ENCODE data around the gene ZNF792. TPM values are rescaled to one million over a fixed set of nuclear protein-coding genes. Genes with fewer than 3 reads are reported as not detected.

Gene ZNF792
- polyA plus RNA-seq, 1 donor from 2014 or later = 3.7 TPM

DNA sequence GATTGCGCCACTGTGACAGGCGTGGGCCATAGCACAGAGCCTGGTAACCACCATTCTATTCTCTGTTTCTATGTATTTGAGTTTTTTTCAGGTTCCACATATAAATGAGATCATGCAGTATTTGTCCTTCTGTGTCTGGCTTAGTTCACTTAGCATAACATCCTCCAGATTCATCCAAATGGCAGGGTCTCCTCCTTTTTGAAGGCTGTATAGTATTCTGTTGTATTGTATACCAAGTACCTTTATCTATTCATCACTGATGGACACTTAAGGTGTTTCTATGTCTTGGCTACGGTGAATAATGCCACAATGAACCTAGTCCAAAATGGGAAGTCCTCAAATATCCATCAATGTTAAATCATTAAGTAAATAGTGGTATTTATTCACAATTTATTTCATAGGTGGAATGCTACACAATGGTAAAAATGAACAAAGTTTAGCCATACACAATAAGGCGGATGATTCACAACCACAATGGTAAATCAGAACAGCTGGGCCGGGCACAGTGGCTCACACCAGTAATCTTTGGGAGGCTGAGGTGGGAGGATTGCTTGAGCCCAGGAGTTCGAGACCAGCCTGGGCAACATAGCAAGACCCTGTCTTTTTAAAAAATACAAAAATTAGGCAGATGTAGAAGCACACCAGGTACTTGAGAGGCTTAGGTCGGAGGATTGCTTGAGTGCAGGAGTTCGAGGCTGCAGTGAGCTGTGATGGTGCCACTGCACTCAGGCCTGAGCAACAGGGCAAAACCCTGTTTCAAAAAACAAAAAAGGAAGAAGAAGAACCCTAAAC, 27.7 kb upstream of the ZNF792 start:
- no peaks in the 10 kb centered on the region for H3K9me2 ChIP-seq (ENCODE audit: insufficient read depth, low read length)
- H3K9me3 ChIP-seq (ENCODE audit: low read length) = no peaks in the 10 kb centered on the region
- H3K36me3 ChIP-seq (ENCODE audit: insufficient read depth, low read length) = no peaks in the 10 kb centered on the region
- no peaks in the 10 kb centered on the region for H3F3A ChIP-seq (ENCODE audit: insufficient read depth, low read length, poor library complexity, severe bottlenecking)
- TF ChIP-seq, protein P1, sequence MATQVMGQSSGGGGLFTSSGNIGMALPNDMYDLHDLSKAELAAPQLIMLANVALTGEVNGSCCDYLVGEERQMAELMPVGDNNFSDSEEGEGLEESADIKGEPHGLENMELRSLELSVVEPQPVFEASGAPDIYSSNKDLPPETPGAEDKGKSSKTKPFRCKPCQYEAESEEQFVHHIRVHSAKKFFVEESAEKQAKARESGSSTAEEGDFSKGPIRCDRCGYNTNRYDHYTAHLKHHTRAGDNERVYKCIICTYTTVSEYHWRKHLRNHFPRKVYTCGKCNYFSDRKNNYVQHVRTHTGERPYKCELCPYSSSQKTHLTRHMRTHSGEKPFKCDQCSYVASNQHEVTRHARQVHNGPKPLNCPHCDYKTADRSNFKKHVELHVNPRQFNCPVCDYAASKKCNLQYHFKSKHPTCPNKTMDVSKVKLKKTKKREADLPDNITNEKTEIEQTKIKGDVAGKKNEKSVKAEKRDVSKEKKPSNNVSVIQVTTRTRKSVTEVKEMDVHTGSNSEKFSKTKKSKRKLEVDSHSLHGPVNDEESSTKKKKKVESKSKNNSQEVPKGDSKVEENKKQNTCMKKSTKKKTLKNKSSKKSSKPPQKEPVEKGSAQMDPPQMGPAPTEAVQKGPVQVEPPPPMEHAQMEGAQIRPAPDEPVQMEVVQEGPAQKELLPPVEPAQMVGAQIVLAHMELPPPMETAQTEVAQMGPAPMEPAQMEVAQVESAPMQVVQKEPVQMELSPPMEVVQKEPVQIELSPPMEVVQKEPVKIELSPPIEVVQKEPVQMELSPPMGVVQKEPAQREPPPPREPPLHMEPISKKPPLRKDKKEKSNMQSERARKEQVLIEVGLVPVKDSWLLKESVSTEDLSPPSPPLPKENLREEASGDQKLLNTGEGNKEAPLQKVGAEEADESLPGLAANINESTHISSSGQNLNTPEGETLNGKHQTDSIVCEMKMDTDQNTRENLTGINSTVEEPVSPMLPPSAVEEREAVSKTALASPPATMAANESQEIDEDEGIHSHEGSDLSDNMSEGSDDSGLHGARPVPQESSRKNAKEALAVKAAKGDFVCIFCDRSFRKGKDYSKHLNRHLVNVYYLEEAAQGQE (IDR thresholded peaks at IDR 0.05; ENCODE audit: borderline replicate concordance) = no peak
- TF ChIP-seq RAD21 (conservative IDR thresholded peaks at IDR 0.05) (no peak), POLR2AphosphoS5 (IDR thresholded peaks at IDR 0.05) (no peak), EZH2 (IDR thresholded peaks at IDR 0.05; ENCODE audit: borderline replicate concordance, insufficient read depth, low read length, poor library complexity, severe bottlenecking) (no peak), EP300 (conservative IDR thresholded peaks at IDR 0.05; ENCODE audit: poor library complexity, severe bottlenecking) (no peak), SMC3 (conservative IDR thresholded peaks at IDR 0.05; ENCODE audit: poor library complexity) (no peak), CTCF (IDR thresholded peaks at IDR 0.05; ENCODE audit: poor library complexity, severe bottlenecking) (no peak), TAF1 (IDR thresholded peaks at IDR 0.05; ENCODE audit: low read depth) (no peak), MXI1 (conservative IDR thresholded peaks at IDR 0.05; ENCODE audit: poor library complexity, severe bottlenecking) (no peak)
- no peaks in the 10 kb centered on the region for H4K20me1 ChIP-seq (ENCODE audit: insufficient read depth)
- no peaks in the 10 kb centered on the region for H3K27me3 ChIP-seq (ENCODE audit: insufficient read depth, low read depth, low read length)
- no peak overlapping the region for H2AFZ ChIP-seq (ENCODE audit: low read depth, low read length)
- no peaks in the 10 kb centered on the region for H3K79me2 ChIP-seq (replicated peaks; ENCODE audit: insufficient read depth, low read length)
- H3K4me3 ChIP-seq (ENCODE audit: low read length) = no peak overlapping the region
- H3K27ac ChIP-seq (ENCODE audit: low read length) = no peak overlapping the region
- H3K9ac ChIP-seq (ENCODE audit: low read length) = no peak overlapping the region
- H3K4me2 ChIP-seq (ENCODE audit: low read length) = no peak overlapping the region

GRCh38 chr19:34990578-34991192, 26.7 kb upstream of the ZNF792 start:
- no peaks in the 10 kb centered on the region for H3K9me3 ChIP-seq (ENCODE audit: low read length)
- no peaks in the 10 kb centered on the region for H3K79me2 ChIP-seq (replicated peaks; ENCODE audit: insufficient read depth, low read length)
- H3K27ac ChIP-seq (ENCODE audit: low read length) = no peak overlapping the region
- no peak overlapping the region for H3K9ac ChIP-seq (ENCODE audit: low read length)
- no peaks in the 10 kb centered on the region for H3K27me3 ChIP-seq (ENCODE audit: insufficient read depth, low read depth, low read length)
- H3K9me2 ChIP-seq (ENCODE audit: insufficient read depth, low read length) = no peaks in the 10 kb centered on the region
- H3K4me3 ChIP-seq (ENCODE audit: low read length) = no peak overlapping the region
- no peaks in the 10 kb centered on the region for H4K20me1 ChIP-seq (ENCODE audit: insufficient read depth)
- no peaks in the 10 kb centered on the region for H3F3A ChIP-seq (ENCODE audit: insufficient read depth, low read length, poor library complexity, severe bottlenecking)
- H3K36me3 ChIP-seq (ENCODE audit: insufficient read depth, low read length) = no peaks in the 10 kb centered on the region
- H2AFZ ChIP-seq (ENCODE audit: low read depth, low read length) = no peak overlapping the region
- H3K4me2 ChIP-seq (ENCODE audit: low read length) = no peak overlapping the region
- TF ChIP-seq SMC3 (conservative IDR thresholded peaks at IDR 0.05; ENCODE audit: poor library complexity) (no peak), EP300 (conservative IDR thresholded peaks at IDR 0.05; ENCODE audit: poor library complexity, severe bottlenecking) (no peak), POLR2AphosphoS5 (IDR thresholded peaks at IDR 0.05) (no peak), TAF1 (IDR thresholded peaks at IDR 0.05; ENCODE audit: low read depth) (no peak)

All from neural cell (in vitro differentiated cells).